HL-60 (cell line): ENCODE data around the gene NR5A2.

Source experiments
- CTCF ChIP-seq: IDR thresholded peaks from one replicate; pipeline ENCODE4 v1.5.1; 2011; ENCODE audit warnings: low read length, control low read depth, inconsistent platforms; ENCODE audit not compliant: insufficient read depth
- POLR2AphosphoS5 ChIP-seq: IDR thresholded peaks from 2 replicates; pipeline ENCODE4 v1.6.1; 2012; ENCODE audit warnings: low read depth
- REST ChIP-seq: IDR thresholded peaks from 2 replicates; pipeline ENCODE4 v1.6.1; 2012; ENCODE audit warnings: low read depth; ENCODE audit not compliant: insufficient replicate concordance
- SPI1 ChIP-seq: IDR thresholded peaks from 2 replicates; pipeline ENCODE4 v1.6.1; 2012; ENCODE audit warnings: low read depth, mild to moderate bottlenecking, borderline replicate concordance

DNA sequence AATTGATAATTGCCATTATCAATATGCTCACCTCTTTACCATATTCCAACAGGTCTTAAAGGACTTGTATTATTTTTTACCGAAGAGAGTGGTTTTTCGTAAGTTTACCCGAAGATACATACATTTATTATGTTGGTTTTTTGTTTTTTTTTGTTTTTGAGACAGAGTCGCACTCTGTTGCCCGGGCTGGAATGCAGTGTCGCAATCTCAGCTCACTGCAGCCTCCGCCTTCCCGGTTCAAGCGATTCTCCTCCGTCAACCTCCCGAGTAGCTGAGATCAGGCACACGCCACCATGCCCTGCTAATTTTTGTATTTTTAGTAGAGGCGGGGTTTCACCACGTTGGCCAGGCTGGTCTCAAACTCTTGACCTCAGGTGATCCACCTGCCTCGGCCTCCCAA is 30.8 kb downstream of the NR5A2 start:
- TF ChIP-seq CTCF, result no peak
- TF ChIP-seq REST, result no peak
- no peak for TF ChIP-seq POLR2AphosphoS5
- no peak for TF ChIP-seq SPI1
